8988T (cell line): ENCODE results near the gene RXFP1.

Source experiments
- DNase-seq: peaks from one replicate; pipeline ENCODE4 v3.0.0; 2011

RXFP1 gene

GRCh38 chr4:158521484-158522088, at the start of gene RXFP1:
Gene RXFP1, plus strand, starts transcription at chr4:158521882. Its CDS starts 95 bp downstream, at chr4:158521977.
- no peak for DNase-seq

GRCh38 chr4:158481811-158482210, 39.9 kb upstream of the RXFP1 start:
- no peak for DNase-seq

GRCh38 chr4:158484173-158484885, 37.4 kb upstream of the RXFP1 start:
- DNase-seq, result no peak

- DNase-seq, result no peak
Measured at GRCh38 chr4:158490629-158491028, 31.1 kb upstream of the RXFP1 start.

- no peak for DNase-seq
Measured at GRCh38 chr4:158492391-158492790, 29.3 kb upstream of the RXFP1 start.

- peak; percentile 8 for DNase-seq
Measured at GRCh38 chr4:158496030-158496741, 25.5 kb upstream of the RXFP1 start.

GRCh38 chr4:158500054-158500453, 21.6 kb upstream of the RXFP1 start:
- DNase-seq, result no peak

GRCh38 chr4:158513256-158513655, 8.4 kb upstream of the RXFP1 start:
- DNase-seq, result no peak

- no peak for DNase-seq
Measured at GRCh38 chr4:158519226-158519625, 2.5 kb upstream of the RXFP1 start.

- no peak for DNase-seq
Measured at GRCh38 chr4:158523990-158524535, 2.4 kb downstream of the RXFP1 start.

- no peak for DNase-seq
Measured at GRCh38 chr4:158527516-158527915, 5.8 kb downstream of the RXFP1 start.

- DNase-seq, result no peak
Measured at GRCh38 chr4:158529505-158529904, 7.8 kb downstream of the RXFP1 start.

- no peak for DNase-seq
Measured at GRCh38 chr4:158530381-158530780, 8.7 kb downstream of the RXFP1 start.

GRCh38 chr4:158530898-158531297, 9.2 kb downstream of the RXFP1 start:
- no peak for DNase-seq

- DNase-seq, result no peak
Measured at GRCh38 chr4:158532556-158533231, 11.0 kb downstream of the RXFP1 start.

GRCh38 chr4:158534727-158535126, 13.0 kb downstream of the RXFP1 start:
- DNase-seq, result no peak

GRCh38 chr4:158535130-158535614, 13.5 kb downstream of the RXFP1 start:
- DNase-seq, result no peak

- DNase-seq, result no peak
Measured at GRCh38 chr4:158536833-158537232, 15.2 kb downstream of the RXFP1 start.

- no peak for DNase-seq
Measured at GRCh38 chr4:158538176-158538575, 16.5 kb downstream of the RXFP1 start.

- DNase-seq, result no peak
Measured at GRCh38 chr4:158538911-158539310, 17.2 kb downstream of the RXFP1 start.

- DNase-seq, result no peak
Measured at GRCh38 chr4:158540125-158540907, 18.6 kb downstream of the RXFP1 start.

GRCh38 chr4:158541506-158541905, 19.8 kb downstream of the RXFP1 start:
- DNase-seq, result no peak
